GM23338 (cell line): ENCODE results near the gene TPGS1. TPM values are rescaled to one million over a fixed set of nuclear protein-coding genes. Genes with fewer than 3 reads are reported as not detected.

ENCODE experiments used
- ATAC-seq: fragments of 200-7000 bp; cut with Tn5 transposase; 3 replicates; pipeline ENCODE4 v1.9.1; 2020
- DNase-seq: peaks from one replicate; pipeline ENCODE4 v3.0.0-alpha.2; 2015; ENCODE audit warnings: low spot score
- H2AFZ ChIP-seq: fragments of 200-600 bp; sonication (generic); 2 replicates; pipeline ENCODE4 v1.8.0; 2016; ENCODE audit warnings: antibody characterized with exemption, mild to moderate bottlenecking, moderate library complexity
- H3F3A ChIP-seq: fragments of 200-600 bp; sonication (generic); replicated peaks from 2 replicates; pipeline ENCODE4 v1.8.0; 2017; ENCODE audit warnings: antibody characterized with exemption, mixed run types, low read depth
- H3K27ac ChIP-seq: fragments of 200-600 bp; sonication (generic); 2 replicates; pipeline ENCODE4 v1.6.1; 2016; ENCODE audit warnings: low read depth
- H3K27me3 ChIP-seq: fragments of 200-600 bp; sonication (generic); 2 replicates; pipeline ENCODE4 v1.8.0; 2016; ENCODE audit warnings: mild to moderate bottlenecking, mixed run types, moderate library complexity; ENCODE audit not compliant: insufficient read depth
- H3K36me3 ChIP-seq: fragments of 200-600 bp; sonication (generic); 2 replicates; pipeline ENCODE4 v1.8.0; 2016; ENCODE audit warnings: mild to moderate bottlenecking; ENCODE audit not compliant: insufficient read depth
- H3K4me1 ChIP-seq: fragments of 200-600 bp; sonication (generic); 2 replicates; pipeline ENCODE4 v1.8.0; 2016; ENCODE audit warnings: mild to moderate bottlenecking, moderate library complexity; ENCODE audit not compliant: insufficient read depth
- H3K4me2 ChIP-seq: fragments of 200-600 bp; sonication (generic); 2 replicates; pipeline ENCODE4 v1.7.1; 2017; ENCODE audit warnings: mixed run types
- H3K4me3 ChIP-seq: fragments of 200-600 bp; sonication (generic); 2 replicates; pipeline ENCODE4 v1.6.1; 2016; ENCODE audit warnings: mixed run types
- H3K79me2 ChIP-seq: fragments of 200-600 bp; sonication (generic); replicated peaks from 2 replicates; pipeline ENCODE4 v1.8.0; 2017; ENCODE audit warnings: mild to moderate bottlenecking; ENCODE audit not compliant: insufficient read depth
- H3K9me2 ChIP-seq: fragments of 200-600 bp; sonication (generic); 2 replicates; pipeline ENCODE4 v1.8.0; 2017; ENCODE audit not compliant: insufficient read depth
- H4K20me1 ChIP-seq: fragments of 200-600 bp; sonication (generic); replicated peaks from 2 replicates; pipeline ENCODE4 v1.8.0; 2017; ENCODE audit warnings: mild to moderate bottlenecking; ENCODE audit not compliant: insufficient read depth
- H3K27ac Mint-ChIP-seq: 2 replicates; pipeline ENCODE4 v1.8.0; 2020; ENCODE audit warnings: inconsistent platforms, mild to moderate bottlenecking, moderate library complexity, mixed read lengths
- H3K27me3 Mint-ChIP-seq: 3 replicates; pipeline ENCODE4 v1.8.0; 2022; ENCODE audit warnings: low read depth, mild to moderate bottlenecking, moderate library complexity, mixed read lengths, inconsistent platforms; ENCODE audit not compliant: insufficient read depth, poor library complexity
- H3K36me3 Mint-ChIP-seq: 3 replicates; pipeline ENCODE4 v1.8.0; 2021; ENCODE audit warnings: low read depth, mild to moderate bottlenecking, inconsistent platforms, moderate library complexity, mixed read lengths
- H3K4me1 Mint-ChIP-seq: 3 replicates; pipeline ENCODE4 v1.8.0; 2020; ENCODE audit warnings: mild to moderate bottlenecking, inconsistent platforms, mixed read lengths
- H3K4me3 Mint-ChIP-seq: 3 replicates; pipeline ENCODE4 v1.8.0; 2021; ENCODE audit warnings: moderate library complexity, mild to moderate bottlenecking, inconsistent platforms, mixed read lengths
- H3K9me3 Mint-ChIP-seq: 3 replicates; pipeline ENCODE4 v1.8.0; 2020; ENCODE audit warnings: moderate library complexity, mild to moderate bottlenecking, inconsistent platforms, mixed read lengths
- CREB1 ChIP-seq: fragments of 250-450 bp; sonication (Bioruptor Pico); IDR thresholded peaks from 2 replicates; pipeline ENCODE4 v1.5.0; 2020; ENCODE audit warnings: low read depth, mild to moderate bottlenecking, moderate library complexity
- ZNF331 ChIP-seq: fragments of 250-450 bp; sonication (Bioruptor Pico); IDR thresholded peaks from 2 replicates; pipeline ENCODE4 v1.5.0; 2020; ENCODE audit warnings: low read depth, mild to moderate bottlenecking, moderate library complexity
- ZNF462 ChIP-seq: fragments of 250-450 bp; sonication (Bioruptor Pico); IDR thresholded peaks from 2 replicates; pipeline ENCODE4 v1.5.0; 2020; ENCODE audit warnings: mild to moderate bottlenecking, moderate library complexity
- polyA plus RNA-seq: library from polyadenylated mRNA; unstranded; fragments of >200 nt; fragmentation: Nextera tagmentation; extraction: Ambion mirVana; gene quantifications from 2 replicates; pipeline ENCODE4 v1.2.1, GENCODE V29; 2016
- total RNA-seq: library from RNA; depleted of rRNA; stranded (reverse); fragments of >200 nt; shearing (Covaris generic); gene quantifications from 2 replicates; pipeline ENCODE4 v1.2.3, GENCODE V29; 2014
- TF ChIP-seq, protein P1 (sequence below): IDR thresholded peaks from 2 replicates; pipeline ENCODE4 v1.6.1; 2016; ENCODE audit warnings: antibody characterized with exemption
- TF ChIP-seq, protein P2 (sequence below), 2 experiments: fragments of 200-600 bp in 1 of 2; sonication (generic) in 1 of 2; conservative IDR thresholded peaks; 2 replicates each; pipeline versions ENCODE4 v1.5.1 to v1.6.1; 2016 to 2017; ENCODE audit warnings: antibody characterized with exemption in 2 of 2, low read depth in 2 of 2, mild to moderate bottlenecking in 2 of 2, moderate library complexity in 1 of 2

TPGS1 gene
- total and polyA plus RNA-seq, 2 experiments from 2014 or later, result 11.9 to 38.4 TPM

DNA sequence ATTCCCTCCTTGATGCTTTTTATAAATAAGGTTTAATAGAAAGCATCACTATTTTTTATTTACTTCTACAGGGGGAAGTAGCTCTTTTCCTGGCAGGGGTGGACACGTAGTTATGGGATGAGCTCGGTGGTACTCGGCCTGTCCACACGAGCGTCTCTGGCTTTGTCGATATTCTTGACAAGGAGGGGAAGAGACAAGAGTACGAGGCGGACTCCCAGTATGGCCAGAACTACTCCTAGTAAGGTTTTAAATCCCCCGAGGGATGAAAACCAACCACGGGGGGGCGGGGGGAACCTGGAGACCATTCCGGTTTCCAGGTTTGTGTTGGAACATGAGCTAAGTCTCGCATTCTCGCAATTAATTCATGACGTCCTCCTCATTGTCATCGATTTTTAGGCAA is 59.5 kb downstream of the TPGS1 start:
- Histone ChIP-seq H2AFZ (no peak overlapping the region), H3K9me2 (no peaks in the 10 kb centered on the region), H3K4me3 (no peak overlapping the region), H3K27me3 (no peaks in the 10 kb centered on the region), H3K4me1 (no peaks in the 10 kb centered on the region), H3F3A (peaks cover 11% of the 10 kb centered on the region), H3K79me2 (no peaks in the 10 kb centered on the region), H3K36me3 (no peaks in the 10 kb centered on the region), H4K20me1 (no peaks in the 10 kb centered on the region), H3K4me2 (no peak overlapping the region), H3K27ac (no peak overlapping the region)
- Mint-ChIP-seq H3K27me3 (peaks cover 24% of the 10 kb centered on the region), H3K4me3 (no peak overlapping the region), H3K9me3 (peaks cover 39% of the 10 kb centered on the region), H3K27ac (no peak overlapping the region), H3K4me1 (peaks cover 17% of the 10 kb centered on the region), H3K36me3 (peaks cover 45% of the 10 kb centered on the region)
- DNase-seq (no peak), ATAC-seq (no peak)
- no peak for TF ChIP-seq ZNF331 (CRISPR knock-in tag)
- TF ChIP-seq ZNF462, result no peak
- TF ChIP-seq, protein P1, sequence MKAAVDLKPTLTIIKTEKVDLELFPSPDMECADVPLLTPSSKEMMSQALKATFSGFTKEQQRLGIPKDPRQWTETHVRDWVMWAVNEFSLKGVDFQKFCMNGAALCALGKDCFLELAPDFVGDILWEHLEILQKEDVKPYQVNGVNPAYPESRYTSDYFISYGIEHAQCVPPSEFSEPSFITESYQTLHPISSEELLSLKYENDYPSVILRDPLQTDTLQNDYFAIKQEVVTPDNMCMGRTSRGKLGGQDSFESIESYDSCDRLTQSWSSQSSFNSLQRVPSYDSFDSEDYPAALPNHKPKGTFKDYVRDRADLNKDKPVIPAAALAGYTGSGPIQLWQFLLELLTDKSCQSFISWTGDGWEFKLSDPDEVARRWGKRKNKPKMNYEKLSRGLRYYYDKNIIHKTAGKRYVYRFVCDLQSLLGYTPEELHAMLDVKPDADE, result no peak

DNA sequence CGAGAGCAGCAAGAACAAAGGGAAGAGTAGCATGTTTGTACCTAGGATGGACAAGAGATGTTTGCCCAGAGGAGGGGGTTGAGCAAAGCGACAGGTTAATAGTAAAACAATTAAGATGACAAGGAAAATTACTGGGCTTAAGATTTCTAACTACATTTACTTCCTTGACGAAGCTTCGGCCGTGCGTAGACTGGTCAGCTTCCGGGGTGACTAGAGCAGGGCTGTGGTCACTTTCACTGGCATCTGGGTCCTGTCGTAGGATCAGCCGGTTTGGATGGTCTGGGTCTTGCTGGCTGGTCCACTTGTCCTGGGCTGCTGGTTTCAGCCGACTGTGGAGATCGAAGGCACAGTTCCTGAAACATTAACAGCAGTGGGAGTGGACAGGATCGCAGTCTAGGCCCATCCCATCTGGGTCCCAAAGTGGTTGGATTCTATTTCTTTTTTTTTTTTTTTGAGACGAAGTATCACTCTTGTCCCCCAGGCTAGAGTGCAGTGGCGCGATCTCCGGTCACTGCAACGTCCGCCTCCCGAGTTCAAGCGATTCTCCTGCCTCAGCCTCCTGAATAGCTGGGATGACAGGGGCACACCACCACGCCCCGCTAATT is 60.1 kb downstream of the TPGS1 start:
- Histone ChIP-seq H3K36me3 (no peaks in the 10 kb centered on the region), H3K4me3 (no peak overlapping the region), H3K9me2 (no peaks in the 10 kb centered on the region), H3K27ac (no peak overlapping the region), H3K79me2 (no peaks in the 10 kb centered on the region; the same call in 1 of the 2 replicates), H3F3A (peaks cover 11% of the 10 kb centered on the region), H4K20me1 (no peaks in the 10 kb centered on the region), H3K4me1 (no peaks in the 10 kb centered on the region), H2AFZ (no peak overlapping the region), H3K4me2 (no peak overlapping the region), H3K27me3 (no peaks in the 10 kb centered on the region)
- Mint-ChIP-seq H3K27ac (no peak overlapping the region), H3K36me3 (peaks cover 41% of the 10 kb centered on the region), H3K4me1 (peaks cover 13% of the 10 kb centered on the region), H3K9me3 (peaks cover 34% of the 10 kb centered on the region), H3K4me3 (no peak overlapping the region), H3K27me3 (peaks cover 21% of the 10 kb centered on the region)
- TF ChIP-seq CREB1, result no peak
- TF ChIP-seq, protein P2, sequence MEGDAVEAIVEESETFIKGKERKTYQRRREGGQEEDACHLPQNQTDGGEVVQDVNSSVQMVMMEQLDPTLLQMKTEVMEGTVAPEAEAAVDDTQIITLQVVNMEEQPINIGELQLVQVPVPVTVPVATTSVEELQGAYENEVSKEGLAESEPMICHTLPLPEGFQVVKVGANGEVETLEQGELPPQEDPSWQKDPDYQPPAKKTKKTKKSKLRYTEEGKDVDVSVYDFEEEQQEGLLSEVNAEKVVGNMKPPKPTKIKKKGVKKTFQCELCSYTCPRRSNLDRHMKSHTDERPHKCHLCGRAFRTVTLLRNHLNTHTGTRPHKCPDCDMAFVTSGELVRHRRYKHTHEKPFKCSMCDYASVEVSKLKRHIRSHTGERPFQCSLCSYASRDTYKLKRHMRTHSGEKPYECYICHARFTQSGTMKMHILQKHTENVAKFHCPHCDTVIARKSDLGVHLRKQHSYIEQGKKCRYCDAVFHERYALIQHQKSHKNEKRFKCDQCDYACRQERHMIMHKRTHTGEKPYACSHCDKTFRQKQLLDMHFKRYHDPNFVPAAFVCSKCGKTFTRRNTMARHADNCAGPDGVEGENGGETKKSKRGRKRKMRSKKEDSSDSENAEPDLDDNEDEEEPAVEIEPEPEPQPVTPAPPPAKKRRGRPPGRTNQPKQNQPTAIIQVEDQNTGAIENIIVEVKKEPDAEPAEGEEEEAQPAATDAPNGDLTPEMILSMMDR (conservative IDR thresholded peaks at IDR 0.05; ENCODE audit: low read depth in 2 of 2), result no peak
- DNase-seq (peak; percentile 0), ATAC-seq (no peak)
